GM18517 (cell line): ENCODE results near the gene ARHGEF19.

Experiments
- ATAC-seq: cut with Tn5 transposase; IDR thresholded peaks from one replicate; pipeline ENCODE4 v1.9.1; 2021; ENCODE audit warnings: mild to moderate bottlenecking, moderate library complexity; ENCODE audit not compliant: unreplicated experiment

ARHGEF19 gene

GRCh38 chr1:16244650-16245285 lies 32.3 kb upstream of the ARHGEF19 start:
- ATAC-seq, result no peak

- ATAC-seq, result no peak
Measured at GRCh38 chr1:16243936-16244649, 31.6 kb upstream of the ARHGEF19 start.

GRCh38 chr1:16243215-16243610 lies 30.8 kb upstream of the ARHGEF19 start:
- ATAC-seq, result no peak

GRCh38 chr1:16242556-16243214 lies 30.2 kb upstream of the ARHGEF19 start:
- no peak for ATAC-seq

GRCh38 chr1:16241221-16241708 lies 28.8 kb upstream of the ARHGEF19 start:
- ATAC-seq, result no peak

GRCh38 chr1:16239972-16240491 lies 27.6 kb upstream of the ARHGEF19 start:
- ATAC-seq, result no peak

- no peak for ATAC-seq
Measured at GRCh38 chr1:16237343-16237830, 24.9 kb upstream of the ARHGEF19 start.

GRCh38 chr1:16236511-16237342 lies 24.3 kb upstream of the ARHGEF19 start, which contains the start of gene CPLANE2:
Gene CPLANE2 (minus strand): TSS chr1:16237183. CDS start chr1:16236742, 441 bp downstream.
- ATAC-seq, result peak; percentile 76

- peak; percentile 50 for ATAC-seq
Measured at GRCh38 chr1:16235944-16236510, 23.6 kb upstream of the ARHGEF19 start.

GRCh38 chr1:16235347-16235746 lies 22.9 kb upstream of the ARHGEF19 start:
- no peak for ATAC-seq

GRCh38 chr1:16233431-16233830 lies 21.0 kb upstream of the ARHGEF19 start:
- no peak for ATAC-seq

GRCh38 chr1:16232316-16232710 lies 19.9 kb upstream of the ARHGEF19 start:
- ATAC-seq, result no peak

GRCh38 chr1:16231331-16232315 lies 19.2 kb upstream of the ARHGEF19 start:
- no peak for ATAC-seq

GRCh38 chr1:16230744-16231143 lies 18.3 kb upstream of the ARHGEF19 start:
- ATAC-seq, result no peak

GRCh38 chr1:16229976-16230740 lies 17.7 kb upstream of the ARHGEF19 start:
- no peak for ATAC-seq

- no peak for ATAC-seq
Measured at GRCh38 chr1:16226490-16227179, 14.2 kb upstream of the ARHGEF19 start.

- ATAC-seq, result no peak
Measured at GRCh38 chr1:16226129-16226489, 13.7 kb upstream of the ARHGEF19 start.

- no peak for ATAC-seq
Measured at GRCh38 chr1:16224472-16224871, 12.0 kb upstream of the ARHGEF19 start.
